T-helper 22 cell (primary cell): ENCODE data around the gene TMEM63A.

Experiments used
- DNase-seq: peaks from one replicate; pipeline ENCODE4 v3.0.0-alpha.2; 2020; ENCODE audit warnings: low read depth

TMEM63A gene

GRCh38 chr1:225866981-225867380, 15.2 kb downstream of the TMEM63A start:
- DNase-seq: no peak

DNA sequence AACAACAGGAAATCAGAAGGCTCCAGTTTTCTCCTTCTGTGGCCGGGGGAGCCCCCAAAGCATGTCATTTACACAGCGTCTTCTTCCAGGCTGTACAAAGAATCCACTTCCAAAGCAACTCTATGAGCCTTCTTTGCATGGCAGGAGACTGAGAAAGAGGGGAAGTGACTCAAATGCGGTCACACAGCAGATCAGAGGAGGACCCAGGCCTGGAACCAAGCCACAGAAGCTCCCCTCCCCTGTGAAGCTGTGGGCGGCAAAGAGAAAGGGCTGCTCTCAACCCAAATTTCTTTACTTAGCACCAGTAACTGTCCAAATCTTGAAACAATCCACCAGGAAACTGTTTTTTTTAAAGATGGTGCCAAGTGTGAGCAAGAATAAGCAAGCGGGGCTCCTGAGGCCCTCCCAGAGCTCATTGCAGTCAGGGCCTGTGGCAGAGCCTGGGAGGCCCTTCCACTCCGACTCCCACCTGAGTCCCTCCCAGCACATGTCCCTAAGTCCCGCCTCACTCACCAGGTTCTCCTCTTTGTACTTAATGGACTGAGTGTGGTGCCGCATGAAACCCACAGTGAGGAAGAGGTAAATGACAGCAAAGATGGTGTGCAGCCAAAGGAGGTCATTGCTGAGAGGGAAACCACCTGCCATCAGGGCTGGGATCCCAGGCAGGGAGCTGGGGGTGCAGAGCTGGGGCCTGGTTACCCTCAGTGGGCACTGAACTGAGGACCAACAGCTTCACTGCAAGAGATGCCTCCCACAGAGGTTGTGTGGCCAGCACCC, 15.9 kb downstream of the TMEM63A start:
- DNase-seq: peak; percentile 71

DNA sequence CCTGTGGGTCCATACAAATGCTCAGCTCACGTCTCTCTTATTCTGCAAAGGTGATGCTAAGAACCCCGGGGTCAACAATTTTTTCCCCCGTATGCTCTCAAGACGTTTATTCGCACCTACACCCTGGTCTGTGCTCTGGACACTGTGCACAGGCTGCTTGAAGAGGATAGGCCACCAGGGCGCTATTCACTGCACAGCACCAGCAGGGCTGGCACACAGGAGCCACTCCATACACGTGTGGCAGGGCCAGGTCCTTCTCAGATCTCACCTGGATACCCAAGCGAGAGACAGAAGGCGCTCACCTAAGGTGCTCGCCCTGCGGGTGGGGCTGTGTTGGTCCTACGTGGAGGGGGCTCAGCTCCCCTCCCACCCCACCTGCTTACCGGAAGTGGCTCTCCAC, 16.7 kb downstream of the TMEM63A start:
- DNase-seq: no peak

GRCh38 chr1:225863167-225863566, 19.0 kb downstream of the TMEM63A start:
- no peak for DNase-seq

DNA sequence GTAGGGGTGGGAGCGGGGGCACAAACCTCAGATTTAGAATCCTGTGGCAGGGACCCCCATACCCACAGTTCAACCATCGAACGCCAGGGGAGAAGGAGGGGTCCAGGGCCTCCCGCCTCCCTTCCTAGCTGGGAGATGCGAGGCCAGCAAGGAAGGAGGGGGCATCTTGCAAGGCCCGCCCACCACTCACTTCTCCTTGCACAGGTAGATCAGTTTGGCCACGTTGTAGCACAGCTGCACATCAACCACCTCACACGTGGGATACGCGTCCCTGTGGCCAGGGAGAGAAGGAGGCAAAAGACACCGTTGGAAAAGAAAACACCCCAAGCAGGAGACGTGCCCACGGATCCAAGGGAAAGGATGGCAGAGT, 19.6 kb downstream of the TMEM63A start:
- DNase-seq: no peak

GRCh38 chr1:225861834-225862580, 20.2 kb downstream of the TMEM63A start:
- DNase-seq: no peak

DNA sequence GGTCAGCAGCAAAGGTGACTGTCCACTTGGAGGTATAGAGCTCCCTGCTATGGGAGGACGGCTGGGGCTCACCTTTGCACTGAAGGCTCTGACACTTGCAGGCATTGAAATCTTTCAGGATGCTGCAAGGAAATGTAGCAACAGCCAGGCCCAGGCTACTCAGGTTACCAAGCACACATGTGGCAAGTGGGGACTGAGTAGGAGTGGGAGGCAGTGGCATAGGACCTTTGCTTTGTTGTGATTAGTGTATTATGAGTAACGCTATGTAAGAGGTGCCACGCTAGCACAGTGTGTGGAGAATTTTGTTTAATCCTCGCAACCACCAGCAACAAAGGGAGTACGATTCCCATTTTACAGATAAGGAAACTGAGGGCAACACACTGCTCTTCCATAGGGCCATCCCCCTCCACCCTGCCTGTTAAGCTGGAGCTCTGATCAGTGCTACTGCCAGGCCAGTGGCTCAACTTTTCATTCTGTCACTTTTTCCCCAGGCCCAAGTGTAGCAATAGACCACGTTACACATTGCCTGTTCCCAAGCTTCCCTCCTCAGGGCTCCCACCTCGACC, 21.2 kb downstream of the TMEM63A start:
- DNase-seq: no peak

GRCh38 chr1:225860107-225860506, 22.1 kb downstream of the TMEM63A start:
- no peak for DNase-seq

GRCh38 chr1:225859151-225859550, 23.0 kb downstream of the TMEM63A start:
- DNase-seq: no peak

DNA sequence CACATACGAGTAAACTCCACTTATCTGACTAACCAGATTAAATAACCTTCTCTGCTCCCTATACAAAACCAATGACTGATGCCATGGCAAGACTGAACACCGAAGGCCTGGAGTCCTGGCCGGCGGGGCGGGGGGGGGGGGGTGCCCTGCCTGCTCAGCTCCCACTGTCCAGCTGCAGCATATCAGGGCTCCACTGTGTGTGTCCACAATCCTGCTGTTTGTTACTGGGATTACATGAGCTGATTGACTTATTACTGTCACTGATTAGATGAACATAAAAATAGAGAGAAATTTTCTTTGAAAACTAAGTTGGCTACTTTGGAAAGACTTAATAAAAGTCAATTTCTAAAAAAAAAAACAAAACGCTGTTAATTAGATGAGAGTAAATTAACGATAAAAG, 24.9 kb downstream of the TMEM63A start:
- DNase-seq: no peak

DNA sequence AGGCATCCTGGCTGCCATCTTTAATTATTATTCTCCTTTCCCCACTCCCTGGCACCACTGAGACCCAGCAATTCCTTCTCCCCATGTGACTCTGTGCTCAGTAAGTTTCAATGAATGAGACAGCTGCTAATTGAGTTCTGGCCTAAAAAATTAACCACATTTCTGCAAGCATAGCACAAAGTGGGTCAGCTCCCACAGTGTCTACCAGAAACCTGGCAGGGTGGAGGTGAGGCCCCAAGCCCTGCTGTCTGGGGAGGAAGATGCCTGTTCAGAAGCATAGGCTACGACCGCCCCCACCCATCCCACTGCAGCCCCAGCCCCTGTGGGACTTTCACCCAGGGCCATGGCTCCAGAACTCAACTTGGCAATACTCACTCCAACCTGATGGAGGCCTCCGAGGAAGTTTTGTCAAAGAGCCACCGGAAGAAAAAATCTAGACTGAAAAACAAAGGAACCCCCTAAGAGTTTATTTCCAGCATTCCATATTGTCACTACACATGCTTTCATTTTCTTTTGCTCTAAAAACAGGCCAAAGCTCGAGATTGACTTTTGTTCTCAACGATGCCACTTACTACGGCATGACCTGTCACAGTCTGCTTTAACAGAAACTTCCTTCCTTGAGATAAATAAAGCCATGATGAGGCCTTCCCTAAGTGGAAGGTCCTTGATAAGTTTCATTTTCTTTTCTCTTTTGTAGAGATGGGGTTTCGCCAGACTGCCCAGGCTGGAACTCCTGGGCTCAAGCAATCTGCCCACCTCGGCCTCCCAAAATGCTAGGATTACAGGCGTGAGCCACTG, 26.5 kb downstream of the TMEM63A start:
- DNase-seq: no peak

DNA sequence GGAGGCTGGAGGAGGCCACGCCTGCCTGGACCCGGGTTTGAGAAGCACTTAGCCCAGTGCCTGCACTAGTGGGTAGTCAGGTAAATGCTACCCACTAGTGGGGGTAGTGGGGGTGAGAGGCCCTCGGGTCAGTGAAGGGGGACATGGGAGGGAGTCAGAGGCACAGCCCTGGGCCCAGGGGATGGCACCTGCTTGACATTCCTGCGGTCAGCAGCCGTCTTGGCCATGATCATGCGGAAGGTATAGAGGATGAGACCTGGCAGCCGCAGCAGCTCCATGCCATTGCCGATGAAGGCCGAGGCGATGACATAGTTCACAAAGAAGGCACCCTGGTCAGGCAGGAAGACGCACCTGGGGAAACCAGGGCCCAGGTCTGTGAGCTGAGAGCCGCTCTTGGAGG, 28.7 kb downstream of the TMEM63A start:
- no peak for DNase-seq

DNA sequence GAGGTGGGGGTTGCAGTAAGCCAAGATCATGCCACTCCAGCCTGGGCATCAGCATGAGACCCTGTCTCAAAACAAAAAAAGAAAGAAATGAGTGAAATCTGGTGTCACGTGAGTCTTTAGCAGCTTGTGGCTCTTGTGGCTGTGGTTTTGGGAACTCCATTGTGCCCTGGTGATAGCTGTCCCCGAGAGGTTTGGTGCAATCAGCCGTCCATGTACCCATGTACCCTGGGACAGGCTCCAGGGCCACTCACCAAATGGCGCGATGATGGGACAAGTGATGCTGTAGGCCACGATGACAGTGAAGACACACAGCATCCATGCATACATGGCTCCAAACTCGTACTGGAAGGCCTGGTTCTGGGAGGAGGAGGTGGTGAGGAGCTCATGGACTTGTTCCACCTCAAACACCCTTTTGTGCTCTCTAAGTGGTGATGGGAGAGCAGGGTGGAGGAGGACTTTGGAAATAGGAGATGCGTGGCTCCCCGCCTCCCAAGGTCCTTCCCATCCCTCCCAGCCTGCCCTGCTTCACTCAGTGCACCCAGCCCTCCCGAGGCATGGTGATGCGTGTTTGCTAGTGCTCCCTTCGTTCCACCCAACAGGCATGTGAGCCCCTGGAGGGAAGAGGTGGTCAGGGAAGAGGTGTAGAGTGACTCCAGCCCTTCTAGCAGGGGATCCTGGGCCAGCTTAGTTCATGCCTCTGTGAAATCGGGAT, 29.6 kb downstream of the TMEM63A start:
- DNase-seq: no peak

DNA sequence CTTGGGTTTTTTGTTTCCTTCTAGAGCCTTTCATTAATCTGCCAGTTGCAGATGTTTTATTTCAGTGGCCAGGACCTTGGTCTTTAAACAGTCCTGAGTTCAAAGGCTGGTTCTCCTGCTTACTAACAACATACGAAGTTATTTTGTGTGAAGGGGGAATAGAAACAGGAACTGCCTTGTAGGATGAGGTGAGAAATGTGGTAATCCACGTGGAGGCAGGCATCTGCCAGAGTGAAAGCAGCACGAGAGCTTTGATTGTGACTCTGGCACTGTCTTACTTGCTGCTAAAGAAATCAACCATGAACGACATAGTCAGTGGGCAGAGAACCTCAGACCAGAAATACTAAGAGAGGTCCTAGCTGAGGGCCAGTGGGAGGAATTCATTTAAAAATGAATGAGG, 30.4 kb downstream of the TMEM63A start:
- DNase-seq: no peak

DNA sequence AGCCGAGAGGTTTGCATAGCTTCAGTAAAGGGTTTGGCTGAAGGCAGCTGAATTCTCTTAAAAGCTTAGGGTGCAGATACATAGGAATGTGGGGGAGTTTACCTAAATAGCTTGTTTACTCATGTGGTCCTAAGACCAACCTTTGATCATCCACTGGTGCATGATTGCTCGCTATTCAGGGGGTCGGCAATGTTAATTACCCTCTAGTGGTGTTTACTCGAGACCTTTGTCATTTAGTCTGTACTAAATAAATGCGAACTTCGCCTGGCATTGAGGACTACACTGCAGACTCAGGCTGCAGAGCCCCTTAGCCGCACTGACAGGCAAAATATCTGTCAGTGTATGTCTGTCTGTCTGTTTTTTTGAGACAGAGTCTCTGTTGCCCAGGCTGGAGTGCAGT, 31.8 kb downstream of the TMEM63A start:
- DNase-seq: no peak

- DNase-seq: no peak
These were observed 32.3 kb downstream of the TMEM63A start for GRCh38 chr1:225849925-225850324.

DNA sequence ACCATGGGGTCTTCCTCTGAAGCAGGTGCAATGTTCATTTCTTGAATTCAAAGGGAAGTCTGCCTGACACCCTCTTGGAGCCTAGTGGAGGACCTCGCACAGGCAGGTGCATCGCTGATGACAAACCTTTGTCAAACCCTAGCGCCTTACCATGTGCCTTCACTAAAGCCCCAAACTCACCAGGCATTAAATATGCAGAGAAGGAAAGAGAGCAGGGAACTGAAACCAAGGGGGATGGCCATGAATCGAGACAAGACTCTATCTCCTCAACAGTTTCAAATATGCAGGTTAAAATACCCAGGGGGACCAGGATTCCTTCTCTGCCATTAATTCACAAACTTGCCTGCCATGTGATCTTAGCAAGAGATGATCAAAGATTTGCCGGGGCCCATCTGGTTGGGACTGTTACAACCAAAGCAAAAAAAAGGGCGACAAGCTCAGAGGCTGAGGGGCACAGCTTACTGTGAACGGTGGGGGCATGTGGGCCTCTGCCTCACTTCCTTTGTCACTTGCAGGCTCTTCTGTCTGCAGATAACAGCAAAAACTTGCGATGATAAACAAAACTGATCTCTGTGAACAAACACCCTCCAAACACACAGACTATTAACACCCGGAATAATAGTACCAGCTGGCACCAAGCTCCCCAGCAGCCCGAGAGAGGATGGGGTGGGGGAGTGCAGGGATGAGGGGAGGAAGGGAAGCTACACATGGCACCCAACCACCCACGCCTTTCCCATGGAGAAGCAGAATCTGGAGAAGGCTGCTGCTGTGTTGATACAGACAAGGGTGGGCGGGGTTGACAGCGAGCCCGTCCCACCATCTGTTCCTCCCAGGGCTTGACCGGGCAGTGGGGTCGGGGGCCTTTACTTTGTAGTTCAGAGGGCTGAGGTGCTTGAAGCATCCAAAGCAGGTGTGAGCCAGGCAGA, 33.9 kb downstream of the TMEM63A start:
- no peak for DNase-seq

GRCh38 chr1:225847610-225848009, 34.6 kb downstream of the TMEM63A start:
- DNase-seq: no peak

- no peak for DNase-seq
These were observed 35.6 kb downstream of the TMEM63A start for GRCh38 chr1:225846331-225847310.
